ENCODE results near the gene SLC9A3.

Gene SLC9A3

GRCh38 chr5:464446-464842 lies 59.8 kb downstream of the SLC9A3 start:
- no peak for DNase-seq (ENCODE audit: extremely low read depth in 1 of 2, low read depth in 1 of 2)

DNA sequence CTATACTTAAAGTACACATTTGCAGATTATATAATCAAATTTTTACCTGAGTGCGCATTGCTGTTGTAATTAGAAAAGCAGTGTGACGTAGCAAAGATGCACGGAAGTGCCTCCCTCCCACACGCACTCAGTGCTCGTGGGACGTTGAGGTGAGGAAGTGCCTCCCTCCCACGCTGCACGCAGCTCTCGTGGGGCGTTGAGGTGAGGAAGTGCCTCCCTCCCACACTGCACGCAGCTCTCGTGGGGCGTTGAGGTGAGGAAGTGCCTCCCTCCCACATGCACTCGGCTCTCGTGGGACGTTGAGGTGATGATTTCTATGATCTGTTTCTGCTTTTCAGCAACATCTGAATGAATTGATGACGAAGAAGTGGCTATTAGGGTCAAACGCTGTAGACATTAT lies 60.3 kb downstream of the SLC9A3 start:
- DNase-seq (ENCODE audit: extremely low read depth in 1 of 2, low read depth in 1 of 2): peak; percentile 23 to 34

DNA sequence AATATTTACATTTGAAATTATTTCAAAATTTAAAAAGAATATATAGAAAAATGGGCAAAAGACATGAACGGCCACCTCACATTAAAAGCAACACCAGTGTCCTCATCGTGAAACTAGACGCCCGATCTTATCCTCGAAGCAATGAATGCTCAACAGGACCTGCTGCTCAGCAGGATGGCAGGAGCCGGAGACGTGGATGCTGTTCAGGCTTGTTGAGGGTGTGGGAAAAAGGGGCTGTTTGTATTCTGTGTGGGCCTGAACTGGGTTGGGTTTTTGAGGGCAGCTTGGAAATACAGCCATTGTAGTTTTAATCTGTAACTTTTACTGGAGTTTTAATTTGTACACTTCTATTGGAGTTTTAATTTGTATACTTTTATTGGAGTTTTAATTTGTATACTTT lies 60.9 kb downstream of the SLC9A3 start:
- DNase-seq (ENCODE audit: extremely low read depth in 1 of 2, low read depth in 1 of 2): no peak

- DNase-seq (ENCODE audit: extremely low read depth in 1 of 2, low read depth in 1 of 2): no peak
These were observed 62.2 kb downstream of the SLC9A3 start for GRCh38 chr5:462051-462481.

- no peak for DNase-seq (ENCODE audit: extremely low read depth in 1 of 2, low read depth in 1 of 2)
These were observed 64.0 kb downstream of the SLC9A3 start for GRCh38 chr5:460273-460625.

DNA sequence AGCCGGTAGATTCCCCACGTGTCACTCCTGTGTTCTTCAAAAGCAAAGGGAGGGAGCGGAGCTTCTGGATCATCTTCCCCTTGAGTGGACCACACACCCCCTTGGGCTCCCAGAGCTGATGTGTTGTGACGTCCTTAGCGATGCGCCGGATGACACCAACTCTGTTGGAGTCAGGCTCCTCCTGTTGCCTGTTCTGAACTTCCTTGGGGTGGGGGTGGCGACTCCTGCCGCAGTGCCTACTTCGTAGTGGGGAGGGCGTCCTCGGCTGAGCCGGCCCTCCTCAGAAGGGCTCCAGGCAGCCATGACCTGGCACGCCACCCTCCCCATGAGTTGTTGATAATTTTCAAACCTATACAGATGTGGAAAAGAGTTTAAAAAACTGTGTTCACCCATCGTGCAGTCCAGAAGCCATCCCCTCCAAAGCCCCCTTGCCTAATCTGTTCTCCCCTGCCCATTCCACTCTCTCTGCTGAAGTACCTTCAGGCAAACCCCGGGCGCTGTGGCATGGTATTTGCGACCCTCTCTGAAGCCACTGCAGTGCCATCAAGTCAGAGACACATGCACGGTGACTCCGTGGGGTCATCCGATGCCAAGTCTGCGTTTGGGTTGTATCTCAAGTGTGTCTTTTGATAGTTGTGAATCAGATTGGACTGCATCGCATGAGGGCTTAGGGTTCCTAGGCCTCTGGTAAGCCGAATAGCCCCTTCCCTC lies 64.5 kb downstream of the SLC9A3 start:
- no peak for DNase-seq (ENCODE audit: extremely low read depth in 1 of 2, low read depth in 1 of 2)

GRCh38 chr5:458547-459353 lies 65.5 kb downstream of the SLC9A3 start:
- no peak for DNase-seq (ENCODE audit: extremely low read depth in 1 of 2, low read depth in 1 of 2)

GRCh38 chr5:457195-457961 lies 66.9 kb downstream of the SLC9A3 start:
- DNase-seq (ENCODE audit: extremely low read depth in 1 of 2, low read depth in 1 of 2): no peak

DNA sequence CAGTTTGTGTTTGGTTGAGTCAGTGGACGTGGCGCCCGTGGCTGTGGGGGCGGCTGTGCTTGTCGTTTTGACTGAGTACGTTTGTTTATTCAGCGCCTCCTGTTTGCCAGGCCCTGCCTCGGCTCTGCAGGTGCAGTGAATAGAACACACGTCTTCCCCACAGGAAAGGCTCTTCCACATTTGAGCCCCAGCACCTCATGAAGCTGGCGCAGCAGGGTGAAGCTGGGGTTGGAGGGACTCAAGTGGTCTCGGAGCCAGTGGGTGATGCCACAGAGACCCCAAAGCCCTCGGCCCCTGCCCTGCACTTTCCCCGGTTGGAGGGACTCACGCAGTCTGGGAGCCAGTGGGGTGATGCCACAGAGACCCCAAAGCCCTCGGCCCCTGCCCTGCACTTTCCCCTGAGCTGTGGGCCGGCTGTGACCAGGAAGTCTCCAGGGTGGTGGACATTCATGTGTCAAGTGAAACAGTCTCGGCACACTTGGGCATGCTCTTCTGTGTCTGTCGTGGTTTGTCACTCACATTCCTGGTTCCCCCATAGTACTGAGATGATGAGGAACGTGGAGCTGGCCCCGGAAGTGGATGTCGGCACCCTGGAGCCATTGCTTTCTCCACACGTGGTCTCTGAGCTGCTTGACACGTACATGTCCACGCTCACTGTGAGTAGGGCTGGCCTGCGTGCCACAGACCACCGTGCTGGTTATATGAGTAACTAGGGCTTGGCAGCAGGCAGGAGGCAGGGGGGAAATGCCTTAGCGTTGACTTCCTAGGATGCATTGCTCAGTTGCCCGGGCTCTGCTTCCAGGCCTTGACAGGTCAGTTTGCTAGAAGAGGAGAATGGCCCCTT lies 67.7 kb downstream of the SLC9A3 start:
- no peak for DNase-seq (ENCODE audit: extremely low read depth in 1 of 2, low read depth in 1 of 2)

GRCh38 chr5:455806-456205 lies 68.4 kb downstream of the SLC9A3 start:
- no peak for DNase-seq (ENCODE audit: extremely low read depth in 1 of 2, low read depth in 1 of 2)

DNA sequence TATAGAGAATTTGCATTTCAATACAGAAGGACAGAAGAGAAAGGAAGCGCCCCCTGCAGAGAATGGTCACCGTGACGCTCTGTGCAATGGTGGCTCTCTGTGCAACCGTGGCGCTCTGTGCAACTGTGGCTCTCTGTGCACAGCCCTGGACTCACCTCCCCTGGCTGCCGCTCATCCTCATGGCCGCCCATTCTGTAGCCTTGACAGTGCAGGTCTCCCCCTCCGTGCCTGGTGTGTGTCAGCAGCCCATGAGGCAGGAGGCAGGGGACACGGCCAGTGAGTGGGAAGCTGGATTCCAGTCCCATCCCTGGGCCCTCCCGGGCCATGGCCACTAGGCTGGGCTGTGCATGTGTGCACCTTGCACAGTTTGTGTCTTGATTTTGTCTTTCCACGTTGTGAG lies 69.3 kb downstream of the SLC9A3 start:
- DNase-seq (ENCODE audit: extremely low read depth in 1 of 2, low read depth in 1 of 2): no peak

GRCh38 chr5:453725-454481 lies 70.3 kb downstream of the SLC9A3 start:
- DNase-seq (ENCODE audit: extremely low read depth in 1 of 2, low read depth in 1 of 2): no peak

DNA sequence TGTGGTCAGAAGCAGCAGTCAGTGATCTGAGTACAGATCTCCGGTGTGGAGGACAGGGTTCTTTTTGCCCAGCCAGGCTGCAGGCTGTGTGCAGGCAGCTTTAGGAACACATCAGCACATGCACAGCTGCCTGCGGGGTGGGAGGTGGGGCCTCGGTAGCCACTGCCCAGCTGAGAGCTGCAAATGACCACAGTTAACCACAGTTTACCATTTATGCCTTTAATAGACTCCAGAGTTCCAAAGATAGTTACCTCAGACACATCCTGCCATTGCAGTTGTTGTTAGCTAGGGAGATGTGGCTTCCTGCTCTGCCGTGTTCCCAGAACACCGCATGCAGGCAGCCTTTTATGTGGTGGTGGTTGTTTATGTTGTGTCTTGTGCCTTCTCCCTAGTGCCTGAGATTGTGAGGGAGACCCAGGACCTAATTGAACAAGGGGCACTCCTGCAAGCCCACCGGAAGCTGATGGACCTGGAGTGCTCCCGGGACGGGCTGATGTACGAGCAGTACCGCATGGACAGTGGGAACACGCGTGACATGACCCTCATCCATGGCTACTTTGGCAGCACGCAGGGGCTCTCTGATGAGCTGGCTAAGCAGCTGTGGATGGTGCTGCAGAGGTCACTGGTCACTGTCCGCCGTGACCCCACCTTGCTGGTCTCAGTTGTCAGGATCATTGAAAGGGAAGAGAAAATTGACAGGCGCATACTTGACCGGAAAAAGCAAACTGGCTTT lies 71.1 kb downstream of the SLC9A3 start:
- no peak for DNase-seq (ENCODE audit: extremely low read depth in 1 of 2, low read depth in 1 of 2)

DNA sequence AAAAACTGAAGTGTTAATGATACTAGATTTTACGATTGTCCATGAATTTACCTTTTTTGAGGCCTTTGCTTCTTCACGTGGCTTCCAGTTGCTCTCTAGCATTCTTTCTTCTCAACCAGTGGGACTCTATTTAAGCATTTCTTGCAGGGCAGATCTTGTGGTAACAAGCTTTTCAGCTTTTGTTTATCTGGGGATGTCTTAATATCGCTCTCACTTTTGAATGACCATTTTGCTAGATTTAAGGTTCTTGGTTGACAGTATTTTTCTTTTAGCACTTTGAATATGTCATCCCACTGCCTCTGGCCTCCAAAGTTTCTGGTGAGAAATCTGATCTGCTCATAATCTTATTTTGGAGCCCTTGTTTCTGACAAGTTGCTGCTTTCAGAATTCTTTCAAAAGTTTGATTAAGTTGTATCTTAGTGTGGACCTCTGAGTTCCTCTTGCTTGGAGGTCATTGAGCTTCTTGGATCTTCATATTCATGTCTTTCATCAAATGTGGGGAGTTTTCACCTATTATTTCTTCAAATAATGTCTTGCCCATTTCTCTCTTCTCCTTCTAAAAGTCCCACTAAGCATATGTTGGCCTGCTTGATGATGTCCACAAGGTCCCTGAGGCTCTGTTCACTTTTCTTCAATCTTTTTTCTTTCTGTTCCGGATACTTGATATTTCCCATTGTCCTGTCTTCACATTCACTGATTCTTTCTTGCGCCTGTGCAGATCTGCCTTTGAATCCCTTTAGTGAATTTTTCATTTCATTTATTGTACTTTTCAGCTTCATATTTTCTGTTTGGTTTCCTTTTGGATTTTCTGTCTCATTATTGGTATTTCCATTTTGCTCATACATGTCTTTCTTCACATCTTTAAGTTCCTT lies 72.4 kb downstream of the SLC9A3 start:
- DNase-seq (ENCODE audit: extremely low read depth in 1 of 2, low read depth in 1 of 2): no peak

GRCh38 chr5:449151-449550 lies 75.1 kb downstream of the SLC9A3 start:
- no peak for DNase-seq (ENCODE audit: extremely low read depth in 1 of 2, low read depth in 1 of 2)

DNA sequence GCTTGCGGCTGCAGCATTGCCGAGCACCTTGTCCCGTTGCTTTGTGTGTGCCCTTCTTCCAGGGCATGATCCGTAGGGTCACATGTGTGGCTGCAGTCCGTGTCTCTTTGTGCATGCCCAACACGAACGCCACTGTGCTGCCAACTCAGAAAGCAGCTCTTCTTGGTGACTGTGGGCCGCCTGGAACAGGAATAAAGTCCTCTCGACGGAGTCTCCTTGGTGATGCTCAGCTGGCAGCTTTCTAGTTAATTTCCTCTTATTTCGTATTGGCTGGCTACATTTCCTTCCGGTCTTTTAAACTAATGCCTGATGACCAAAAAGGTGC lies 75.5 kb downstream of the SLC9A3 start:
- no peak for DNase-seq (ENCODE audit: extremely low read depth in 1 of 2, low read depth in 1 of 2)

DNA sequence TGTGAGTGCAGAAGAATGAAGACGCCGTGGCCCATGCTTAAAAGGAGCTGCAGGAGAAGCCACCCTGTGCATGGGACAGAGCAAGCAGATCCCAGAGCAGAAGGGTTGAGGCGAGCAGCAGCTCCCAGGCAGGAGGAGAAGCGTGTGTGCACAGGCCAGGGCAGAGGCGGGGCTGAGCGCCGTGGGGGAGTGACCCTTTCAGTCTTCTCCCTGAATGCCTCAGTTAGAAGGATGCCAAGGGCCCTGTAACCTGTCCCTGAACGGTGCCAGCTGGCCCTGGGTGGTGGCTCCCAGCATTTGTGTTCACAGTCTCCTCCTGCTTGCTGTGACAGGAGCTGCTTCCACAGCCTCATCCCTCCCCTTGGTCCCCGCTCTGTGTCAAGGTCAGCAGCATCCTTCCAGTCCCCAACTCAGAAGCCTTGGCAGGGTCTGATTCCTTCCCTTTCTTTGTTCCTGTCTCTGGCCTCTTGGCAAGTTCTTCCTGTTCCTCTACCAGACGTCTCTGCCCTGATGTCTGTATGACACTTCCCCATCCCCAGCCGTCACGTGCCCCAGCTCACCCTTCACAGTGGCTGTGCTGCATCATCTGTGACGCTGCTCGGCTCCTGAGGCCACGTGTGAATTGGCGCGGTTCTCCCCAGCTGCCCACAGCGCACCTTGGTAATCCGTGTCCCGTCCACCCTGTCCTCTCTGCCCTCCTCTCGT lies 76.0 kb downstream of the SLC9A3 start:
- no peak for DNase-seq (ENCODE audit: extremely low read depth in 1 of 2, low read depth in 1 of 2)

GRCh38 chr5:447501-447900 lies 76.7 kb downstream of the SLC9A3 start:
- DNase-seq (ENCODE audit: extremely low read depth in 1 of 2, low read depth in 1 of 2): no peak

Data from activated CD8-positive, alpha-beta memory T cell treated with anti-CD3 and anti-CD28 coated beads for 1 hour (primary cell).